T-cell (primary cell): Measurements from ENCODE around the gene EXOC6B. TPM values are rescaled to one million over a fixed set of nuclear protein-coding genes. Genes with fewer than 3 reads are reported as not detected.
"Not testable (repeated sequence)": the region's sequence is repeated elsewhere in the genome, so short reads cannot be mapped to it uniquely, and the experiment has no call there.

ENCODE experiments used
- ATAC-seq, 4 experiments: fragments of 200-7000 bp in 3 of 4; fragments of 150-1000 bp in 1 of 4; cut with Tn5 transposase; replicated peaks in 1 of 4; 1 replicate in 3 of 4; 2 replicates in 1 of 4; pipeline ENCODE4 v1.10.0; 2021; ENCODE audit warnings: moderate library complexity in 3 of 4, mild to moderate bottlenecking in 2 of 4, moderate number of reproducible peaks in 1 of 4
- CTCF ChIA-PET, 2 donors: fragments of 300-600 bp; sonication (Branson Sonifier 250); formaldehyde crosslinking; loops; one replicate each; lab custom pipeline; 2022; ENCODE audit warnings: antibody characterized with exemption in 2 of 2; lab: Charles Lee
- POLR2A ChIA-PET, 2 donors: fragments of 300-600 bp; sonication (Branson Sonifier 250); formaldehyde crosslinking; loops; one replicate each; lab custom pipeline; 2022; ENCODE audit warnings: antibody characterized with exemption in 2 of 2; lab: Charles Lee
- DNase-seq, 35 experiments: peaks; one replicate each; pipeline versions ENCODE4 v3.0.0 to v3.0.0-alpha.2; 2013 to 2023
- H3K27ac ChIP-seq: one replicate; pipeline ENCODE4 v1.5.1; 2013; ENCODE audit warnings: low read length
- H3K27me3 ChIP-seq, 2 experiments: replicated peaks in 1 of 2; 1 replicate in 1 of 2; 2 replicates in 1 of 2; pipeline versions ENCODE4 v1.6.1 to v1.7.0; 2013; ENCODE audit warnings: low read length in 1 of 2, mixed read lengths in 1 of 2; ENCODE audit not compliant: control insufficient read depth in 2 of 2, insufficient read depth in 2 of 2; ENCODE audit errors: extremely low read depth in 1 of 2
- H3K36me3 ChIP-seq, 2 donors: 1 replicate in 1 of 2; 2 replicates in 1 of 2; pipeline versions ENCODE4 v1.6.1 to v1.7.0; 2013; ENCODE audit warnings: low read length in 1 of 2; ENCODE audit not compliant: control insufficient read depth in 2 of 2, insufficient read depth in 1 of 2; ENCODE audit errors: extremely low read depth in 1 of 2
- H3K4me1 ChIP-seq, 2 experiments: 1 replicate in 1 of 2; 2 replicates in 1 of 2; pipeline versions ENCODE4 v1.6.1 to v1.7.0; 2013; ENCODE audit warnings: low read length in 2 of 2, mixed read lengths in 1 of 2; ENCODE audit not compliant: insufficient read depth in 2 of 2, control insufficient read depth in 1 of 2; ENCODE audit errors: extremely low read depth in 1 of 2
- H3K4me3 ChIP-seq, 2 donors: 1 replicate in 1 of 2; 2 replicates in 1 of 2; pipeline versions ENCODE4 v1.5.1 to v1.7.0; 2013; ENCODE audit warnings: mild to moderate bottlenecking in 2 of 2, low read length in 1 of 2, moderate library complexity in 1 of 2; ENCODE audit not compliant: control insufficient read depth in 1 of 2; ENCODE audit errors: extremely low read depth in 1 of 2
- H3K9me3 ChIP-seq: 2 replicates; pipeline ENCODE4 v1.7.0; 2013
- H3K27ac Mint-ChIP-seq, 2 donors: one replicate each; pipeline ENCODE4 v1.8.0; 2020 to 2021; ENCODE audit warnings: mild to moderate bottlenecking in 2 of 2, mixed read lengths in 2 of 2
- H3K27me3 Mint-ChIP-seq, 2 donors: one replicate each; pipeline ENCODE4 v1.8.0; 2021 to 2022; ENCODE audit warnings: mixed read lengths in 2 of 2
- H3K36me3 Mint-ChIP-seq: one replicate; pipeline ENCODE4 v1.8.0; 2021; ENCODE audit warnings: mixed read lengths
- H3K4me1 Mint-ChIP-seq, 3 donors: one replicate each; pipeline ENCODE4 v1.8.0; 2020 to 2022; ENCODE audit warnings: mixed read lengths in 3 of 3, mild to moderate bottlenecking in 1 of 3
- H3K4me3 Mint-ChIP-seq, 3 donors: one replicate each; pipeline ENCODE4 v1.8.0; 2020 to 2022; ENCODE audit warnings: mild to moderate bottlenecking in 3 of 3, mixed read lengths in 3 of 3, moderate library complexity in 3 of 3
- H3K9me3 Mint-ChIP-seq, 3 donors: one replicate each; pipeline ENCODE4 v1.8.0; 2020 to 2022; ENCODE audit warnings: mixed read lengths in 3 of 3
- WGBS: methylation state at CpG from one replicate; pipeline ENCODE4 v1.1.5; 2013; ENCODE audit warnings: missing lambda C conversion rate; ENCODE audit not compliant: insufficient coverage; 5-methylcytosine and 5-hydroxymethylcytosine counted together
- total RNA-seq, 35 experiments: library from RNA in 6 of 35; stranded (reverse) in 6 of 35; fragments of 120-200 nt in 1 of 35; gene quantifications; one replicate each; pipeline versions ENCODE4 v1.2.1 to v1.2.4 and lab custom pipeline; 2013 to 2026

The EXOC6B gene
- total RNA-seq, 5 donors from 2014 or later (not counting 1 experiment from before 2014, with no cell fraction given): 13.3 to 18.9 (median 16.6) TPM

GRCh38 chr2:72538486-72538885, 287.3 kb downstream of the EXOC6B start:
- no peak for ATAC-seq
- Mint-ChIP-seq H3K4me1 (no peaks in the 10 kb centered on the region), H3K27ac (no peak overlapping the region), H3K9me3 (peaks cover 0 to 10% (median 0%) of the 10 kb centered on the region in 3 donors), H3K4me3 (no peak overlapping the region), H3K36me3 (peaks cover 15% of the 10 kb centered on the region), H3K27me3 (no peaks in the 10 kb centered on the region)
- POLR2A ChIA-PET: no interaction called here
- no peaks in the 10 kb centered on the region for H3K9me3 ChIP-seq
- no peaks in the 10 kb centered on the region for H3K36me3 ChIP-seq
- H3K27ac ChIP-seq: no peak overlapping the region
- CTCF ChIA-PET: no interaction called here
- H3K4me3 ChIP-seq: no peak overlapping the region
- H3K4me1 ChIP-seq: no peaks in the 10 kb centered on the region
- no peaks in the 10 kb centered on the region for H3K27me3 ChIP-seq
- no CpG with 5 or more reads among the region's 2 CpGs for WGBS
- no peak for DNase-seq

GRCh38 chr2:72535586-72535985, 290.2 kb downstream of the EXOC6B start:
- H3K4me3 ChIP-seq, DNase-seq, H3K27me3 ChIP-seq, H3K27me3 Mint-ChIP-seq, H3K9me3 Mint-ChIP-seq, H3K27ac Mint-ChIP-seq, H3K4me1 ChIP-seq, H3K4me3 Mint-ChIP-seq, CTCF ChIA-PET, H3K27ac ChIP-seq, H3K9me3 ChIP-seq, H3K4me1 Mint-ChIP-seq, POLR2A ChIA-PET, ATAC-seq, H3K36me3 ChIP-seq, H3K36me3 Mint-ChIP-seq: not testable (repeated sequence)
- WGBS: 80% methylated on average over 3 of the region's 8 CpGs

- Mint-ChIP-seq H3K27ac (no peak overlapping the region), H3K4me1 (no peaks in the 10 kb centered on the region), H3K9me3 (no peaks in the 10 kb centered on the region), H3K4me3 (no peak overlapping the region), H3K36me3 (peaks cover 3% of the 10 kb centered on the region), H3K27me3 (no peaks in the 10 kb centered on the region)
- Histone ChIP-seq H3K4me1 (no peaks in the 10 kb centered on the region), H3K36me3 (no peaks in the 10 kb centered on the region), H3K9me3 (no peaks in the 10 kb centered on the region), H3K27ac (no peak overlapping the region), H3K27me3 (no peaks in the 10 kb centered on the region), H3K4me3 (no peak overlapping the region)
- ATAC-seq: no peak
- WGBS: no CpG with 5 or more reads among the region's 1 CpG
- POLR2A ChIA-PET: no interaction called here
- CTCF ChIA-PET: no interaction called here
- no peak for DNase-seq
These were observed 292.1 kb downstream of the EXOC6B start for GRCh38 chr2:72533765-72534164.

- ATAC-seq: no peak
- ChIA-PET POLR2A (no interaction called here), CTCF (interaction anchor here in 1 of 2 donors (0.6 kb wide), 1 partner anchor 154 kb away, joined by 3 read pairs; no protein-coding TSS in a partner anchor)
These were observed 298.4 kb downstream of the EXOC6B start for GRCh38 chr2:72527424-72527823.

GRCh38 chr2:72526623-72527022, 299.2 kb downstream of the EXOC6B start:
- CTCF ChIA-PET: no interaction called here
- POLR2A ChIA-PET: no interaction called here
- ATAC-seq: no peak

More at GRCh38 chr2:72527424-72527823, 298.4 kb downstream of the EXOC6B start:
- no peaks in the 10 kb centered on the region for H3K27me3 ChIP-seq
- no peaks in the 10 kb centered on the region for H3K9me3 ChIP-seq
- Mint-ChIP-seq H3K4me3 (no peak overlapping the region), H3K36me3 (peaks cover 3% of the 10 kb centered on the region), H3K4me1 (no peaks in the 10 kb centered on the region), H3K27me3 (no peaks in the 10 kb centered on the region), H3K27ac (no peak overlapping the region), H3K9me3 (no peaks in the 10 kb centered on the region)
- no CpG with 5 or more reads among the region's 1 CpG for WGBS
- no peak overlapping the region for H3K4me3 ChIP-seq
- no peak for DNase-seq
- H3K36me3 ChIP-seq: no peaks in the 10 kb centered on the region
- no peaks in the 10 kb centered on the region for H3K4me1 ChIP-seq
- no peak overlapping the region for H3K27ac ChIP-seq

GRCh38 chr2:72524071-72524470, 301.8 kb downstream of the EXOC6B start:
- H3K27me3 Mint-ChIP-seq: no peaks in the 10 kb centered on the region
- DNase-seq (no peak), ATAC-seq (no peak)
- H3K4me1 ChIP-seq: no peaks in the 10 kb centered on the region
- no peaks in the 10 kb centered on the region for H3K4me1 Mint-ChIP-seq
- no peaks in the 10 kb centered on the region for H3K27me3 ChIP-seq
- H3K27ac ChIP-seq: no peak overlapping the region
- H3K9me3 Mint-ChIP-seq: no peaks in the 10 kb centered on the region
- POLR2A ChIA-PET: no interaction called here
- CTCF ChIA-PET: no interaction called here
- H3K9me3 ChIP-seq: no peaks in the 10 kb centered on the region
- H3K36me3 ChIP-seq: no peaks in the 10 kb centered on the region
- H3K27ac Mint-ChIP-seq: no peak overlapping the region
- no peak overlapping the region for H3K4me3 ChIP-seq
- H3K36me3 Mint-ChIP-seq: peaks cover 3% of the 10 kb centered on the region
- no CpG with 5 or more reads among the region's 2 CpGs for WGBS
- no peak overlapping the region for H3K4me3 Mint-ChIP-seq

More at GRCh38 chr2:72526623-72527022, 299.2 kb downstream of the EXOC6B start:
- Mint-ChIP-seq H3K9me3 (no peaks in the 10 kb centered on the region), H3K36me3 (peaks cover 3% of the 10 kb centered on the region), H3K27me3 (no peaks in the 10 kb centered on the region), H3K4me1 (no peaks in the 10 kb centered on the region), H3K27ac (no peak overlapping the region), H3K4me3 (no peak overlapping the region)
- no peaks in the 10 kb centered on the region for H3K9me3 ChIP-seq
- no peak overlapping the region for H3K27ac ChIP-seq
- H3K4me3 ChIP-seq: no peak overlapping the region
- no peaks in the 10 kb centered on the region for H3K36me3 ChIP-seq
- no peaks in the 10 kb centered on the region for H3K27me3 ChIP-seq
- 100% methylated on average over 1 of the region's 1 CpG for WGBS
- no peak for DNase-seq
- H3K4me1 ChIP-seq: no peaks in the 10 kb centered on the region

GRCh38 chr2:72515696-72516095, 310.1 kb downstream of the EXOC6B start:
- H3K27me3 ChIP-seq: no peaks in the 10 kb centered on the region
- H3K4me1 ChIP-seq: no peaks in the 10 kb centered on the region
- no peaks in the 10 kb centered on the region for H3K9me3 Mint-ChIP-seq
- ATAC-seq (no peak), DNase-seq (no peak)
- no peaks in the 10 kb centered on the region for H3K9me3 ChIP-seq
- POLR2A ChIA-PET: no interaction called here
- CTCF ChIA-PET: no interaction called here
- H3K27ac Mint-ChIP-seq: no peak overlapping the region
- H3K4me1 Mint-ChIP-seq: no peaks in the 10 kb centered on the region
- WGBS: 93% methylated on average over 3 of the region's 3 CpGs
- H3K27me3 Mint-ChIP-seq: no peaks in the 10 kb centered on the region
- H3K36me3 ChIP-seq: no peaks in the 10 kb centered on the region
- no peak overlapping the region for H3K4me3 Mint-ChIP-seq
- no peak overlapping the region for H3K4me3 ChIP-seq
- no peak overlapping the region for H3K27ac ChIP-seq
- peaks cover 18% of the 10 kb centered on the region for H3K36me3 Mint-ChIP-seq
